HAP-1 (cell line): ENCODE results near the gene LSR.

ENCODE experiments used
- DNase-seq, 2 experiments: peaks; one replicate each; pipeline ENCODE4 v3.0.0-alpha.2; 2016 to 2020; ENCODE audit warnings: low spot score in 2 of 2
- H3K27me3 ChIP-seq: fragments of 250-450 bp; sonication (Bioruptor Pico); 2 replicates; pipeline ENCODE4 v1.5.1; 2020; ENCODE audit warnings: low read depth, mild to moderate bottlenecking, moderate library complexity
- H3K36me3 ChIP-seq: fragments of 250-450 bp; sonication (Bioruptor Pico); replicated peaks from 2 replicates; pipeline ENCODE4 v1.5.1; 2020; ENCODE audit warnings: mild to moderate bottlenecking
- H3K4me1 ChIP-seq: fragments of 250-450 bp; sonication (Bioruptor Pico); 2 replicates; pipeline ENCODE4 v1.5.1; 2020; ENCODE audit warnings: mild to moderate bottlenecking
- H3K4me3 ChIP-seq: fragments of 250-450 bp; sonication (Bioruptor Pico); 2 replicates; pipeline ENCODE4 v1.5.1; 2020; ENCODE audit warnings: mild to moderate bottlenecking, moderate library complexity
- H3K9me3 ChIP-seq: fragments of 250-450 bp; sonication (Bioruptor Pico); 2 replicates; pipeline ENCODE4 v1.5.1; 2020; ENCODE audit warnings: mild to moderate bottlenecking, moderate library complexity
- in situ Hi-C: fragments of 300-500 bp; cut with MboI; formaldehyde crosslinking; loops from 3 replicates; pipeline ENCODE4 v1.14.3; 2020; ENCODE audit warnings: low sequenced_read_pairs, inconsistent platforms, mixed read lengths

LSR gene

DNA sequence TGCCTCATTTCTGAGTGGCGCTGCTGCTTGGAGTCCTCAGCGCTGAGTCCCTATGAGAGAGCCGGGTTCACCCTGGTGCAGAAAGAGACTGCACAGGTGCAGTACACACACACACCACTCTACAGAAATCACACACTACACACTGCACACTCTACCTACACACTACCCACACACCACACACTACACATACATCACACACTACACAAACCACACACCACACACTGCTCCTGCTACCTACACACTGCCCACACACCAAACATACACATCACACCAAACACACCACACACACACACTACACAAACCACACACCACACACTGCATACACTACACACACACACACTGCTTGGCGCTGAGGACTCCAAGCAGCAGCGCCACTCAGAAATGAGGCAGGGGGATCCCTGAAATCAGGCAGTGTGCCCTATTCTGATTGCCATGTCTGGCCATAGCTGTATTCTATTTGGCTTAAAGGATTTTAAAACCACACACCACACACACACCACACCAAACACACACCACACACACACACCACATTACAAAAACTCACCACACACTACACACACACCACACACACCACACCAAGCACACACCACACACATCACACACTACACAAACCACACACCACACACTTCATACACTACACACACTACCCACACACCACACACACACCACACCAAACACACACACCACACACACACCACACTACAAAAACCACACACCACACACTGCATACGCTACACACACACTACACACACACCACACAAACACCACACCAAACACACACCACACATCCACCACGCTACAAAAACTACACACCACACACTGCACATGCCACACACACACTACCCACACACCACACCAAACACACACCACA lies 48.1 kb downstream of the LSR start:
- Histone ChIP-seq H3K4me1 (no peaks in the 10 kb centered on the region), H3K4me3 (no peak overlapping the region), H3K9me3 (no peaks in the 10 kb centered on the region), H3K36me3 (no peaks in the 10 kb centered on the region), H3K27me3 (no peaks in the 10 kb centered on the region)
- DNase-seq = no peak
- in situ Hi-C loops = no loop called here

DNA sequence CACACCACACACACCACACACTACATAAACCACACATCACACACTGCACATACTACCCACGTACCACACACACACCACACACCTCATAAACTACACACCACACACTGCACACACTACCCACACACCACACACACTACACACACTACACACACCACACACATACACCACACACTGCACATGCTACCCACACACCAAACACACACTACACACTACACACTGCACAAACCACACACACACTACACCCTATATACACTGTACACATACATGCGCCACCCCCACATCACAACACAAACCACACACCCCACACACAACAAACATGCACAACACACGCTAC lies 48.7 kb downstream of the LSR start:
- no peak overlapping the region for H3K4me3 ChIP-seq
- in situ Hi-C loops = no loop called here
- no peaks in the 10 kb centered on the region for H3K4me1 ChIP-seq
- H3K9me3 ChIP-seq = no peaks in the 10 kb centered on the region
- H3K36me3 ChIP-seq = no peaks in the 10 kb centered on the region
- H3K27me3 ChIP-seq = no peaks in the 10 kb centered on the region
- DNase-seq = no peak

GRCh38 chr19:35297922-35298321 lies 49.1 kb downstream of the LSR start:
- in situ Hi-C loops = no loop called here
- Histone ChIP-seq H3K4me3 (no peak overlapping the region), H3K4me1 (no peaks in the 10 kb centered on the region), H3K36me3 (no peaks in the 10 kb centered on the region), H3K9me3 (no peaks in the 10 kb centered on the region), H3K27me3 (no peaks in the 10 kb centered on the region)
- no peak for DNase-seq

DNA sequence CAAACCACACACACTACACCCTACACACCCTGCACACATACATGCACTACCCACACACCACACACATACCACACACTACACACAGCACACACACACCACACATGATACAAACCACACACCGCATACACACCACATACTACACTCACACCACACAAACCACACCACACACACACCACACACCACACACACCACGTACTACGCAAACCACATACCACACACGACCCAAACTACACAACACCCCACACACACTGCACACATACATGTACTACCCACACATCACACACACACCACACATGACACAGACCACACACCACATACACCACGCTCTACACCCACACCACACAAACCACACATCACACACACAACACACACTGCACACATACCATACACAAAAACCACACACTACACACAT lies 49.8 kb downstream of the LSR start:
- Histone ChIP-seq H3K9me3 (no peaks in the 10 kb centered on the region), H3K27me3 (no peaks in the 10 kb centered on the region), H3K4me3 (no peak overlapping the region), H3K36me3 (no peaks in the 10 kb centered on the region), H3K4me1 (no peaks in the 10 kb centered on the region)
- no peak for DNase-seq
- in situ Hi-C loops = no loop called here

DNA sequence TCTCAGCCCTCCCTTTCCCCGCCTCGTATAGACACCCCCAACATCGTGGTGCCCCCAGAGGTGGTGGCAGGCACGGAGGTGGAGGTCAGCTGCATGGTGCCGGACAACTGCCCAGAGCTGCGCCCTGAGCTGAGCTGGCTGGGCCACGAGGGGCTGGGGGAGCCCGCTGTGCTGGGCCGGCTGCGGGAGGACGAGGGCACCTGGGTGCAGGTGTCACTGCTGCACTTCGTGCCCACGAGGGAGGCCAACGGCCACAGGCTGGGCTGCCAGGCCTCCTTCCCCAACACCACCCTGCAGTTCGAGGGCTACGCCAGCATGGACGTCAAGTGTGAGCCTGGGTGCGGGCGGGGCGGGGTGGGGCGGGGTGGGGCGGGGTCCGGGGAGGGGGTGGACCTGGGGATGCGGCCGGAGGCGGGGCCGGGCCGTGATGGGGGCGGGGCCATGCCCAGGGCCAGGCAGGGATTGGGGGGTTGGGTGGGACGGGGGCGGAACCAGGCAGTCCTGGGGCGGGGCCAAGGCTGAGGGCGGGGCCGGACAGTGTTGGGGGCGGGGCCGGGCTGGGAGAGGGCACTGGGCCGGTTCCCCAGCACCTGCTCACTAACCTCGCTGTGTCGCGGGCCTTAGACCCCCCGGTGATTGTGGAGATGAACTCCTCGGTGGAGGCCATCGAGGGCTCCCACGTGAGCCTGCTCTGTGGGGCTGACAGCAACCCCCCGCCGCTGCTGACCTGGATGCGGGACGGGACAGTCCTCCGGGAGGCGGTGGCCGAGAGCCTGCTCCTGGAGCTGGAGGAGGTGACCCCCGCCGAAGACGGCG lies 50.9 kb downstream of the LSR start:
- Histone ChIP-seq H3K4me1 (no peaks in the 10 kb centered on the region), H3K4me3 (no peak overlapping the region)
- in situ Hi-C loops = no loop called here

DNA sequence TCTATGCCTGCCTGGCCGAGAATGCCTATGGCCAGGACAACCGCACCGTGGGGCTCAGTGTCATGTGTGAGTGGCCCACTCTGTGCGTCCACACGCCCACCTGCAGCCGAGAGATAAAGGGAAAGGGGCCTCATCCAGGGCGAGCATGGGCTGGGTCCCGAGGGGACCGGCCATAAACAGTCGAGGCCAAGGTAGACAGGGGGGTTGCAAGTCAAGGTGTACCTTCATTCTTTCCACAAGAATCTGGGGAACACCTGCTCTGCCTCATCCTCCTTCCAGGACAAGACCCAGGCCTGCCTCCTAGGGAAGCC lies 51.5 kb downstream of the LSR start:
- no peaks in the 10 kb centered on the region for H3K4me1 ChIP-seq
- in situ Hi-C loops = no loop called here
- no peaks in the 10 kb centered on the region for H3K9me3 ChIP-seq
- H3K27me3 ChIP-seq = no peaks in the 10 kb centered on the region
- no peaks in the 10 kb centered on the region for H3K36me3 ChIP-seq
- H3K4me3 ChIP-seq = no peak overlapping the region
- DNase-seq = no peak

More for the DNA sequence above, 50.9 kb downstream of the LSR start:
- no peaks in the 10 kb centered on the region for H3K27me3 ChIP-seq
- H3K36me3 ChIP-seq = no peaks in the 10 kb centered on the region
- DNase-seq = peak in 1 of 2 experiments; percentile 24
- no peaks in the 10 kb centered on the region for H3K9me3 ChIP-seq

- no peak for DNase-seq
- H3K36me3 ChIP-seq = no peaks in the 10 kb centered on the region
- in situ Hi-C loops = no loop called here
- H3K4me1 ChIP-seq = no peaks in the 10 kb centered on the region
- H3K4me3 ChIP-seq = no peak overlapping the region
- no peaks in the 10 kb centered on the region for H3K9me3 ChIP-seq
- H3K27me3 ChIP-seq = no peaks in the 10 kb centered on the region
Observed at GRCh38 chr19:35301961-35302360, 53.2 kb downstream of the LSR start.

DNA sequence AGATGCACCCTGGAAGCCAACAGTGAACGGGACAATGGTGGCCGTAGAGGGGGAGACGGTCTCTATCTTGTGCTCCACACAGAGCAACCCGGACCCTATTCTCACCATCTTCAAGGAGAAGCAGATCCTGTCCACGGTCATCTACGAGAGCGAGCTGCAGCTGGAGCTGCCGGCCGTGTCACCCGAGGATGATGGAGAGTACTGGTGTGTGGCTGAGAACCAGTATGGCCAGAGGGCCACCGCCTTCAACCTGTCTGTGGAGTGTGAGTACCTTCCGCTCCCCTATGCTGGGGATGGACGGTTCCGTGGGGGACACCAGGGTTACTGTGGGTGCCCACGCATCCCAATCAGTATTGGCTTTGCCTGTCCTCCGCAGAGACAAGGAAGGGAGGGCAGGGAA lies 53.6 kb downstream of the LSR start:
- DNase-seq = no peak
- Histone ChIP-seq H3K27me3 (no peaks in the 10 kb centered on the region), H3K36me3 (no peaks in the 10 kb centered on the region), H3K4me1 (no peaks in the 10 kb centered on the region), H3K4me3 (no peak overlapping the region), H3K9me3 (no peaks in the 10 kb centered on the region)
- in situ Hi-C loops = no loop called here

DNA sequence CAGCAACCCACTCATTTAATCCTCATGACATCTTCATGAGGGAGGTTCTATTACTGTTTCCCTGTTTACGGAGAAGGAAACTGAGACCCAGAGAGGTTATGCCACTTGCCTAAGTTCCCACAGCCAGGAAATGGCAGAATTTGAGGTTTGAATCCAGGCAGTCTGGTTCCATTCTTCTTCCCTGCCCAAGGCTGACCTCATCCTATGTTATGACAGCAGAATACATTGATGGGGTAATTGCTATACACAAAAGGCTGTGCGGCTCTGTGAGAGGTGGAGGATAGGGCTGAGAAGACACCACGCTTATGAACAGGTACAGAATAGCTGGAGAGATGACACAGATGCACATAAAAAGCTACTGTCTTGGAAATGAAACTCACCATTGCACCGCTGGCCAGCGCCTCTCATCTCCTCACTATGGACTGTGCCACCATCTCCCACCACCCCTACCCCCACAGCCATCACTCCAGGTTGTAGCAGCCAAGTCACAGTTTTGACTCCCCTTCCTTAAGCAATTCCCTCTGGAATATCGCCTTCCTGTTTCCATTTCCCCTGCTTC lies 54.6 kb downstream of the LSR start:
- in situ Hi-C loops = no loop called here
- Histone ChIP-seq H3K9me3 (no peaks in the 10 kb centered on the region), H3K4me1 (no peaks in the 10 kb centered on the region), H3K27me3 (no peaks in the 10 kb centered on the region), H3K36me3 (no peaks in the 10 kb centered on the region), H3K4me3 (no peak overlapping the region)
- no peak for DNase-seq

- in situ Hi-C loops = no loop called here
- H3K9me3 ChIP-seq = no peaks in the 10 kb centered on the region
- no peaks in the 10 kb centered on the region for H3K4me1 ChIP-seq
- H3K4me3 ChIP-seq = no peak overlapping the region
- H3K36me3 ChIP-seq = no peaks in the 10 kb centered on the region
- DNase-seq = no peak
- no peaks in the 10 kb centered on the region for H3K27me3 ChIP-seq
Observed at GRCh38 chr19:35304036-35304435, 55.2 kb downstream of the LSR start.

- H3K4me3 ChIP-seq = no peak overlapping the region
- no peaks in the 10 kb centered on the region for H3K27me3 ChIP-seq
- in situ Hi-C loops = no loop called here
- H3K36me3 ChIP-seq = no peaks in the 10 kb centered on the region
- H3K4me1 ChIP-seq = no peaks in the 10 kb centered on the region
- no peak for DNase-seq
- H3K9me3 ChIP-seq = no peaks in the 10 kb centered on the region
Observed at GRCh38 chr19:35305181-35305580, 56.4 kb downstream of the LSR start.

DNA sequence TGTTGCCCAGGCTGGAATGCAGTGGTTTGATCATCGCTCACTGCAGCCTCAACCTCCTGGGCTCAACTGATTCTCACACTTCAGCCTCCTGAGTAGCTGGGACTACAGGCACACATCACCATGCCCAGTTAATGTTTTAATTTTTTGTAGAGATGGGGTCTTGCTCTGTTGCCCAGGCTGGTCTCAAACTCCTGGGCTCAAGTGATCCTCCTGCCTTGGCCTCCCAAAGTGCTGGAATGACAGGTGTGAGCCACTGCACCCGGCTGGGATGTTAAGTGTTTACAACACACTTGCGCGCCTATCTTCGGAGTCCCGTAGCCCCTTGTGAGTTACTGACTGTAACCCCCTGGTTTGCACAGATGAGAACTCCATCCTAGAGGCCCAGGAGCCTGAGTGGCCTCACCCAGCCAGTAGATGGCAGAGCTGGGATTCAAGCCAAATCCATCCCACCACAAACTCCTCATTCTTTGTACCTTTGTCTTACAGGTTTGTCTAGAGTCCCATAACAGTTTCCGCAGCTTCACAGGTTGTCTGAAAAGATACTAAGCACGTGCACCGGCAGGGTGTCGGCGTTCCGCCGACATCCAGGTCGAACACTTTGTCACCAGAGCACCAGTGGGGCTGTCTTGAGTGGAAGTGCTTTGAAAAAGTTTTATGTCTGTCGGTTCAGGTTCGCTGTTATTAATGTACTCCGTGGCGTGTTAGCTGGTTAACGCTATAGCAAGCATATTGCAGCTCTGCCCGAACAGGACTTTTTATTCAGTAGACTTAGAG lies 57.9 kb downstream of the LSR start:
- no peaks in the 10 kb centered on the region for H3K36me3 ChIP-seq
- peak in 1 of 2 experiments; percentile 40 for DNase-seq
- in situ Hi-C loops = no loop called here
- H3K4me1 ChIP-seq = no peaks in the 10 kb centered on the region
- H3K9me3 ChIP-seq = no peaks in the 10 kb centered on the region
- H3K27me3 ChIP-seq = no peaks in the 10 kb centered on the region
- H3K4me3 ChIP-seq = no peak overlapping the region

GRCh38 chr19:35307931-35308330 lies 59.1 kb downstream of the LSR start:
- no peaks in the 10 kb centered on the region for H3K9me3 ChIP-seq
- no peaks in the 10 kb centered on the region for H3K27me3 ChIP-seq
- no peak overlapping the region for H3K4me3 ChIP-seq
- H3K4me1 ChIP-seq = no peaks in the 10 kb centered on the region
- no peak for DNase-seq
- in situ Hi-C loops = no loop called here
- no peaks in the 10 kb centered on the region for H3K36me3 ChIP-seq

- H3K27me3 ChIP-seq = no peaks in the 10 kb centered on the region
- H3K36me3 ChIP-seq = no peaks in the 10 kb centered on the region
- no peak for DNase-seq
- no peaks in the 10 kb centered on the region for H3K9me3 ChIP-seq
- H3K4me3 ChIP-seq = no peak overlapping the region
- H3K4me1 ChIP-seq = no peaks in the 10 kb centered on the region
- in situ Hi-C loops = no loop called here
Observed at GRCh38 chr19:35308910-35309309, 60.1 kb downstream of the LSR start.
